ENCODE data around the gene MAGI1.

DNA sequence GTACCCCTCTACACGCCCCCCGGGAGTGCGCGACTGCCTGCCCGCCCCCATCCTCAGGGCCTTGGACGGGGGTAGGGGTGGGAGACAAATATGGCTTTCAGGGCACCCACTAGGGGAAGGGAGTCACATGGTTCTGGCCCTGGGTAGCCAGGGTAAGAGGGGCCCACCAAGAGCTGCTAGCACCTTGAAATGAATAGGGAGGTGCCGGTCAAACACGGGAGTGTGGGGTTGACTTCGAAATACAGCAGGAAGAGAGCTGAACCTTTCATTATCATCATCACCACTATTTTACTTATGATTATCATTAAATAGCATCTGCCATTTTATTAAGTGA is 489.1 kb downstream of the MAGI1 start:
- TF ChIP-seq, protein P1, sequence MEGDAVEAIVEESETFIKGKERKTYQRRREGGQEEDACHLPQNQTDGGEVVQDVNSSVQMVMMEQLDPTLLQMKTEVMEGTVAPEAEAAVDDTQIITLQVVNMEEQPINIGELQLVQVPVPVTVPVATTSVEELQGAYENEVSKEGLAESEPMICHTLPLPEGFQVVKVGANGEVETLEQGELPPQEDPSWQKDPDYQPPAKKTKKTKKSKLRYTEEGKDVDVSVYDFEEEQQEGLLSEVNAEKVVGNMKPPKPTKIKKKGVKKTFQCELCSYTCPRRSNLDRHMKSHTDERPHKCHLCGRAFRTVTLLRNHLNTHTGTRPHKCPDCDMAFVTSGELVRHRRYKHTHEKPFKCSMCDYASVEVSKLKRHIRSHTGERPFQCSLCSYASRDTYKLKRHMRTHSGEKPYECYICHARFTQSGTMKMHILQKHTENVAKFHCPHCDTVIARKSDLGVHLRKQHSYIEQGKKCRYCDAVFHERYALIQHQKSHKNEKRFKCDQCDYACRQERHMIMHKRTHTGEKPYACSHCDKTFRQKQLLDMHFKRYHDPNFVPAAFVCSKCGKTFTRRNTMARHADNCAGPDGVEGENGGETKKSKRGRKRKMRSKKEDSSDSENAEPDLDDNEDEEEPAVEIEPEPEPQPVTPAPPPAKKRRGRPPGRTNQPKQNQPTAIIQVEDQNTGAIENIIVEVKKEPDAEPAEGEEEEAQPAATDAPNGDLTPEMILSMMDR (IDR thresholded peaks at IDR 0.05): no peak
- TF ChIP-seq POLR2A (IDR thresholded peaks at IDR 0.05): no peak
